Activated naive CD4-positive, alpha-beta T cell treated with anti-CD3 and anti-CD28 coated beads, Interleukin-2, amount 50 U/mL, for 16 hours (primary cell): ENCODE data around the gene PSMD1.
A peak's percentile ranks its signal among the peaks of the same experiment; 100 is the strongest.
"Not testable (repeated sequence)": the region's sequence is repeated elsewhere in the genome, so short reads cannot be mapped to it uniquely, and the experiment has no call there.

Source experiments
- DNase-seq: peaks from one replicate; pipeline ENCODE4 v3.0.0-alpha.2; 2020

PSMD1 gene

GRCh38 chr2:231058761-231059550 lies 2.3 kb downstream of the PSMD1 start:
- DNase-seq = no peak

GRCh38 chr2:231059756-231060155 lies 3.1 kb downstream of the PSMD1 start:
- DNase-seq = no peak

GRCh38 chr2:231062776-231063175 lies 6.1 kb downstream of the PSMD1 start:
- no peak for DNase-seq

- no peak for DNase-seq
These were observed 6.7 kb downstream of the PSMD1 start for GRCh38 chr2:231063347-231063746.

DNA sequence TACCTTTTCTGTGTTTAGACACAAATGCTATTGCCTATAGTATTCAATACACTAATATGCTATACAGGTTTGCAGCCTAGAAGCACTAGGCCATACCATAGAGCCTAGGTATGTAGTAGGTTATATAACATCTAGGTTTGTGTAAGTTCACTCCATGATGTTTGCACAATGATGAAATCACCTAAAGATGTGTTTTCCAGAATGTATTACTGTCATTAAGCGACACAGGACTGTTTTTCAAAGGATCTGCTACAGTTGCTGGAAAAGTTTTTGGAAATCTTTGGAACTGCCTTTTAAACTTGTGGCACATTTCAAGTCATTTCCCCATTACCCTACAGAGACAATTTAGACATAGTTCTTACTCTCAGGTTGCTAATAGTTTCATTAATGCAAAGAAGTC lies 9.3 kb downstream of the PSMD1 start:
- DNase-seq = no peak

DNA sequence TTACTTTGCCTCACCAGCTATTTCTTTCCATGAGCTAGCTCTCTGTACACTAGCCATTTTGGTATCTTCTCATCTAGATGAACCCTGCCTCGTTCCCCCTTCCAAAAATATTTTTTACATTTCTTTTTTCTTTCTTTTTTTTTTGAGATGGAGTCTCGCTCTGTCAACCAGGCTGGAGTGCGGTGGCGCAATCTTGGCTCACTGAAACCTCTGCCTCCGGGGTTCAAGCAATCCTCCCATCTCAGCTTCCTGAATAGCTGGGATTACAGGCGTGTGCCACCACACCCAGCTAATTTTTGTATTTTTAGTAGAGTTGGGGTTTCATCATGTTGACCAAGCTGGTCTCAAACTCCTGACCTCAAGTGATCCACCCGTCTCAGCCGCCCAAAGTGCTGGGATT lies 10.9 kb downstream of the PSMD1 start:
- DNase-seq = not testable (repeated sequence)

GRCh38 chr2:231068525-231069222 lies 12.0 kb downstream of the PSMD1 start:
- DNase-seq = no peak

GRCh38 chr2:231069379-231070054 lies 12.8 kb downstream of the PSMD1 start:
- no peak for DNase-seq

GRCh38 chr2:231084565-231084964 lies 27.9 kb downstream of the PSMD1 start:
- DNase-seq = no peak

DNA sequence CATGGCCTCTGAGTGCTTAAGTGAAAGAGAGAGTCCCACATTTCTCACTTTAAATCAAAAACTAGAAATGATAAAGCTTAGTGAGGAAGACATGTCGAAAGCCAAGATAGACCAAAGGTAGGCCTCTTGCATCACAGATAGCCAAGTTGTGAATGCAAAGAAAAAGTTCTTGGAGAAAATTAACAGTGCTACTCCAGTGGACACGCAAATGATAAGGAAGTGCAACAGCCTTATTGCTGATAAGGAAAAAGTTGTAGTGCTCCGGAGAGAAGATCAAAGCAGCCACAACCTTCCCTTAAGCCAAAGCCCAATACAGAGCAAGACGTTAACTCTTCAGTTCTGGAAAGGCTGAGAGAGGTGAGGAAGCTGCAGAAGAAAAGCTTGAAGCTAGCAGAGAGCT lies 32.1 kb downstream of the PSMD1 start:
- DNase-seq = no peak

- DNase-seq = no peak
These were observed 37.3 kb downstream of the PSMD1 start for GRCh38 chr2:231093933-231094332.

DNA sequence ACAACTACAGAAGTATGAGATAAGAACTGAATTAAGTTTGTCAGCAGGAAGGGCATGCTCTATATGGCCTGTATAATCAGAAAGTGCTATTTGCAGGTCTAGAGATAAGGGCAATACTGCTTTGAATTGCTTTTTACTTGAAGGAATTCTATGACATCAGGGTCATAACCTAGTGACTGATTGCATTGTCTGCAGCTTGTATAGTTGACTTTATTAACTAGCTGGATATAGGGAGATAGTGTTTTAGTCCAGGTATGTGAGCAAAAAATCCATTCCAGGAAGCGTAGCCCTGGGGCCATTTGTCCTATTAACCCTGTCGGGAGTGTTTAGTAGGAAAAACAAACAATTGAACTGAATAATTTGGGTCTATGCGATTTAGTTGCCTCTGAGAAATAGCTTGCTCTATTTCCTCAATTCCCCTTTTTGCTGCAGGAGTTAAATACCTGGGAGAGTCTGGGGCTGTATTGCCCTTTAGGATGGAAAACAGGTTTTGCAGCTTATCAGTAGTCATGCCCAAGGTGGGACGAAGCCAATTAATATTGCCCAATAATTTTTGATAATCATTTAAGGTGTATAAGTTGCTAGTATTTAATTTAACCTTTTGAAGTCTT lies 38.2 kb downstream of the PSMD1 start:
- no peak for DNase-seq

- peak; percentile 13 for DNase-seq
These were observed 43.3 kb downstream of the PSMD1 start for GRCh38 chr2:231099918-231100317.

- DNase-seq = not testable (repeated sequence)
These were observed 43.7 kb downstream of the PSMD1 start for GRCh38 chr2:231100321-231100720.

DNA sequence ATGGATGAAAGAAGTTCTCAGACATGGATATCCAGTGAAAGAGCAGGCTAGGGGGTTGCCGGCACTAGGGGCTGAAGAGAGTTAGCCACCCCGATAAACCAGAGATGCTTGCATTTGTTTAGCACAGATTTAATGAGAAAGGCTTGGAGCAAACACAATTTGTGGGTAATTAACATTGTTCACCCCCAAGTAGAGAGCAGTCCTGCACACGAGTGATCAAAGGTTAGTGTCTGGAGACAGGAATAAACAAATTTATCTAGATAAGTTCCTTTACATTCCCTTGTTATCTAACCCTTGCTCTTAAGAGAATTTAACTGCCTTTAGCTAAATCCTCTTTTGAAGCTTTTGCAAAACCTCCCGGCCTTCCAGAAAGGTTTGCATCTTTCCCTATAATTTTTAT lies 44.3 kb downstream of the PSMD1 start:
- DNase-seq = no peak

- DNase-seq = no peak
These were observed 46.1 kb downstream of the PSMD1 start for GRCh38 chr2:231102772-231103171.

- DNase-seq = peak; percentile 52
These were observed 47.5 kb downstream of the PSMD1 start for GRCh38 chr2:231104115-231104713.

DNA sequence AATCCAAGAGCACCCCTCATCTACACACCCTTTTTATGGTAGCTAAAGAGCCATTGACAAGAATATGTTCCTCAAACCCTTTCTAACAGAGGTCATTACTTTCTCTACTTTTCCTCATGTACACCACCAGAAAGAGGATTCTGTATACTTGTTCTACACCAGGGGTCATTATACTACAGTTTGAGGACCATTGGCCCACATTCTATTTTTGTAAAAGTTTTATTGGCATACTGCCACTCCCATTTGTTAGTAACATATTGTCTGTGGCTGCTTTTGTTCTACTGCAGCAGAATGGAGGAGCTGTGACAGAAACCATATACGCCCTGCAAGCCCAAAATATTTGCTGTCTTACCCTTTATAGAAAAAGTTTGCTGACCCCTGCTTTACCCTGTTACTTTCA lies 53.9 kb downstream of the PSMD1 start:
- no peak for DNase-seq

DNA sequence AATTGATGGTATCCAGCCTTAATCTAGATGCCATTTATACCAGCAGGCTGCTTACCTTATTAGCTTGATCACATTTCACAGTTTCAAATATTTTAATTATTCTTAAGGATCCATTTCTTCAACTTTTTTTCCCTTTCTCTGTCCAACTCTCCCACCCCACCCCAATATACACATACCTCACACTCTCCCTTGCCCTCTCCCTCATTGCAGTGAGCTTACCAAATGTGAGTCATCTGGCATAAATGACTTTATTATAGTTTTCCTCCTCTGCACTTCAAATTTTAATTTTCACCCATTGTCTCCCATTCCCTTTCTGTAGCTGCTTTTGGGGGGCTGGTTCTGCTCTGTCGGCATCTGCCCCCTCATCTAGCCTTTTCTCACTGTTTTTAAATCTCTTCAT lies 55.3 kb downstream of the PSMD1 start:
- DNase-seq = no peak

DNA sequence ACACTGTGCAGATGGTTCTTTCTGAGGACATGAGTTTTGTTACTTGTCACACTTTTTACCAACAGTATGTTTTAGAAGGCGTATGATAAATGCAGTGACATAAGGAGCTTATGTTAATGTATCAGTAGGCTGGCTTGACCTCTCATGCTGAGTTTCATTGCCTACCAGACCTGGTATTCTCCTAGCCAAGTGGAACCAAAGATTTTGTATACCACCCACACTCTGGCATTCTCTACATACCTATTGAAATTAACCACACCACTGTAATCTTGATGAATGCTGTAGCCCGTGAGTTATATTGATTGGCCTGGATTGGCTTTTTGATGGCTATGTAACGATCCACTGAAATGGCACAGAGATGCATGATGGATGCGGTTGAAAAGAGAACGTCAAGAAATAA lies 56.8 kb downstream of the PSMD1 start:
- DNase-seq = no peak

GRCh38 chr2:231115651-231116050 lies 59.0 kb downstream of the PSMD1 start:
- no peak for DNase-seq

- no peak for DNase-seq
These were observed 60.5 kb downstream of the PSMD1 start for GRCh38 chr2:231117148-231117547.
